ENCODE measurements around the gene UBXN7.

Gene UBXN7

DNA sequence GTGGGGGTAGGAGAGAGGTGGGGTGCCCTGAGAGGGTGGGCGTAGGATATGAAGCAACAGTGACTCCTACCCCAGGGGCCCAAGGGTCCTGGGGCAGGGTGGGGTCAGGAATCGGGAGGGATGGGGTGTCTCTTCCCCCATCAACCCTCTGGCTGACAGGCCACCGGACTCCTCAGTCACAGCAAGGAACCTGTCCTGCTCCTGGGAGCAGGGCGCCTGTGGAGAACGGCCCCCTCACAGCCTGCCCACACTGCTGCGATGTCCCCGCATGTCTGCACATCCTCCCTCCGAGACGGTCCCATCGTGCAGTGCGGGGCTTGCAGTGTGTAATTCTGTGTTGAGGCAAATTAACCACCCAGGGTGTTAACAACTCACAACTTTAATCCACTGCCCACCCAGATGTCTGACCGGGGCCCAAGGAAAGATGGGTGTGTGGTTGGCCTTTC is 96.7 kb downstream of the UBXN7 start:
- DNase-seq (ENCODE audit: low spot score): no peak
- TF ChIP-seq, protein P1, sequence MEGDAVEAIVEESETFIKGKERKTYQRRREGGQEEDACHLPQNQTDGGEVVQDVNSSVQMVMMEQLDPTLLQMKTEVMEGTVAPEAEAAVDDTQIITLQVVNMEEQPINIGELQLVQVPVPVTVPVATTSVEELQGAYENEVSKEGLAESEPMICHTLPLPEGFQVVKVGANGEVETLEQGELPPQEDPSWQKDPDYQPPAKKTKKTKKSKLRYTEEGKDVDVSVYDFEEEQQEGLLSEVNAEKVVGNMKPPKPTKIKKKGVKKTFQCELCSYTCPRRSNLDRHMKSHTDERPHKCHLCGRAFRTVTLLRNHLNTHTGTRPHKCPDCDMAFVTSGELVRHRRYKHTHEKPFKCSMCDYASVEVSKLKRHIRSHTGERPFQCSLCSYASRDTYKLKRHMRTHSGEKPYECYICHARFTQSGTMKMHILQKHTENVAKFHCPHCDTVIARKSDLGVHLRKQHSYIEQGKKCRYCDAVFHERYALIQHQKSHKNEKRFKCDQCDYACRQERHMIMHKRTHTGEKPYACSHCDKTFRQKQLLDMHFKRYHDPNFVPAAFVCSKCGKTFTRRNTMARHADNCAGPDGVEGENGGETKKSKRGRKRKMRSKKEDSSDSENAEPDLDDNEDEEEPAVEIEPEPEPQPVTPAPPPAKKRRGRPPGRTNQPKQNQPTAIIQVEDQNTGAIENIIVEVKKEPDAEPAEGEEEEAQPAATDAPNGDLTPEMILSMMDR (IDR thresholded peaks at IDR 0.05; ENCODE audit: extremely low read depth, missing control alignments): no peak

DNA sequence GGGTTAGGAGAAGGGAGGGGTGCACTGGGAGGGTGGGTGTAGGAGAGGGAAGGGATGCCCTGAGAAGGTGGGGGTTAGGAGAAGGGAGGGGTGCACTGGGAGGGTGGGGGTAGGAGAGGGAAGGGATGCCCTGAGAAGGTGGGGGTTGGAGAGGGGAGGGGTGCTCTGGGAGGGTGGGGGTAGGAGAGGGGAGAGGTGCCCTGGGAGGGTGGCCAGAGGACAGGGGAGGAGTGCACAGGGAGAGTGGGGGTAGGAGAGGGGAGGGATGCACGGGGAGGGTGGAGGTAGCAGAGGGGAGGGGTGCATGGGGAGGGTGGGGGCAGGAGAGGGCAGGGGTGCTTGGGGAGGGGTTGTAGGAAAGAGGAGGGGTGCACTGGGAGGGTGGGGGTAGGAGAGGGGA is 97.2 kb downstream of the UBXN7 start:
- no peak for DNase-seq (ENCODE audit: low spot score)

DNA sequence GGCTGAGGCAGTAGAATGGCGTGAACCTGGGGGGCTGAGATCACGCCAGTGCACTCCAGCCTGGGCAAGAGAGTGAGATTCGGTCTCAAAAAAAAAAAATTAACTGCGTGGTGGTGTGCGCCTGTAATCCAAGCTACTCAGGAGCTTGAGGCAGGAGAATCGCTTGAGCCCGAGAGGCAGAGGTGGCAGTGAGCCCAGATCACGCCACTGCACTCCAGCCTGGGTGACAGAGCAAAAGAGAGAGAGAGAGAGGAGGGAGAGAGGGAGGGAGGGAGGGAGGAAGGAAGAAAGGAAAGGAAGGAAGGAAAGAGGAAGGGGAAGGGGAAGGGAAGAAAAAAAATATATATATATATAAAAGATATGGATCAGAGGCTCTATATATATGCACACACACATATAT is 100.1 kb downstream of the UBXN7 start:
- no peak for DNase-seq (ENCODE audit: low spot score)
- TF ChIP-seq, protein P1 (IDR thresholded peaks at IDR 0.05; ENCODE audit: extremely low read depth, missing control alignments): no peak

More for the DNA sequence above, 97.2 kb downstream of the UBXN7 start:
- TF ChIP-seq, protein P1 (IDR thresholded peaks at IDR 0.05; ENCODE audit: extremely low read depth, missing control alignments): no peak

DNA sequence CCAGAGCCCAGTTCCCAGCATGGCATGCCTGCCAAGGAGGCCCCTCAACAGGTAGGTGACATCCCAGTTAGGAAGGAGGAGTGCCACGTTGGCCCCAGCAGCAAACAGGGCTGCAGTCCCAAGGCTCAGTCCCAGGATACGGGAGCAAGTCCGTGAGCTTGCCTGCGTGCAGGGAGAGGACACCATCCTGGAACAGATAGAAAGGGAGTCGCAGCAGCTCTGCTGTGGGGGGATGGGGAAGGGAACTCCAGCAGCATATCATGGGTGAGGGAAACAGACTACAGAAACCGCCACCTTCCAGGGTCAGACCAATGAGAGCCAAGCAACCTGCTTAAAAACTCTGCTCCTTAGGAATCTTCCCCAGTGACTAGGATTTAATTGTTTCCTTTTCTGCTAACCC is 104.8 kb downstream of the UBXN7 start:
- TF ChIP-seq, protein P1 (IDR thresholded peaks at IDR 0.05; ENCODE audit: extremely low read depth, missing control alignments): no peak
- DNase-seq (ENCODE audit: low spot score): no peak

DNA sequence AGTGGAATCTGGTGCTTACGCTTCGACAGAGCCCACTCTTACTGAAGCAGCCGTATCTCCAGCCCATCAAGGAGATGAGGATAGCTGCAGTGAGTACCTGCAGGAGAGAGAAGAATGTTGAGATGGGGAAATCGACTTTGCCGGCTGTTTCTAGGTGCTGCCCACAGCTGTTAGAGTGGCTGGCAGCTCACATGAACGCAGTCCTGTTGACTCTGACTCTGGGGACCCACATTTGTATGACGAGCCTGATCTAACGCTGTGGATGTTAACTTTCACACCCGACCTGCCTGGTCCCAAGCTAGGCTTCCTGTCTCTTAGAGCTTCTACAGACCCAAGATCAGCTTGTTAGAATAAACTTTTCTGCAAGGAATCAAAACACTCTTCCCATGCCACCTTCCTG is 105.3 kb downstream of the UBXN7 start:
- TF ChIP-seq, protein P1 (IDR thresholded peaks at IDR 0.05; ENCODE audit: extremely low read depth, missing control alignments): no peak
- no peak for DNase-seq (ENCODE audit: low spot score)

DNA sequence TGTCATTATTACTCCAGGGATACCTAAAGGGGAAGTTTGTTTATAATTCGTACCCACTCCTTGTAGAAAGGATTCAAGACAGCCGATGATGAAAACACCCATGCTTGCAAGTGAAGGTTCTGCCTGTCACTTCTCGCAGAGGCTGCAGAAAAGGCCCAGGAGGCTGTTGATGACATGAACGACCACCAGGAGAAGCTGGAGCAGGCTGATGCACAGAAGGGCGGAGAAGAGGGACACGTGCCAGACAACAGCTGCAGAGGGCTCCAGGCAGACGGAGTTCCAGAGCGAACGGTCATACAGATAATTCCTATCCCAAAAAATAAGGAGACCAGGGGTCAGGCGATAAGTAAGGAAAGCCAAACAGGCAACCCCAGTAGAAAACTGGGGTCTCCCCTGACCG is 108.5 kb downstream of the UBXN7 start:
- no peak for DNase-seq (ENCODE audit: low spot score)
- TF ChIP-seq, protein P1 (IDR thresholded peaks at IDR 0.05; ENCODE audit: extremely low read depth, missing control alignments): no peak

DNA sequence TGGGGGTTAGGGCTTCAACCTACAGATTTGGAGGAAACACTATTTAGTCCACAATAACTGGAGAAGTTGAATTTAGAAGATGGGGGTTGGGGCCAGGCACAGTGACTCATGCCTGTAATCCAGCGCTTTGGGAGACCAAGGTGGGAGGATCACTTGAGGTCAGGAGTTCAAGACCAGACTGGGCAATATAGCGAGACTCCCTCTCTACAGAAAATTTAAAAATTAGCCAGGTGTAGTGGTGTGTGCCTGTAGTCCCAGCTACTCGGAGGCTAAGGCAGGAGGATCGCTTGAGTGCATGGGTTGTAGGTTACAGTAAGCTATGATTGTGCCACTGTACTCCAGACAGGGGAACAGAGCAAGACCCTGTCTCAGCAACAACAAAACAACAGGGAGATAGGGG is 109.2 kb downstream of the UBXN7 start:
- TF ChIP-seq, protein P1 (IDR thresholded peaks at IDR 0.05; ENCODE audit: extremely low read depth, missing control alignments): no peak
- DNase-seq (ENCODE audit: low spot score): no peak

Data from GM20000 (cell line).